SKM-1 (cell line): ENCODE results near the gene STON2.

Experiments used
- DNase-seq: peaks from one replicate; lab custom pipeline; 2025; ENCODE audit not compliant: unreplicated experiment; lab: John Stamatoyannopoulos, UW

STON2 gene

GRCh38 chr14:81423504-81423903, 23.4 kb upstream of the STON2 start:
- DNase-seq, result no peak

- no peak for DNase-seq
These were observed 18.1 kb upstream of the STON2 start for GRCh38 chr14:81418057-81418790.

GRCh38 chr14:81416981-81417380, 16.9 kb upstream of the STON2 start:
- DNase-seq, result no peak

- DNase-seq, result peak; percentile 65
These were observed 16.2 kb upstream of the STON2 start for GRCh38 chr14:81416194-81416952.

GRCh38 chr14:81415781-81416180, 15.7 kb upstream of the STON2 start:
- DNase-seq, result no peak

GRCh38 chr14:81414123-81414522, 14.0 kb upstream of the STON2 start:
- no peak for DNase-seq

GRCh38 chr14:81412779-81413178, 12.7 kb upstream of the STON2 start:
- no peak for DNase-seq

- no peak for DNase-seq
These were observed 8.5 kb upstream of the STON2 start for GRCh38 chr14:81408595-81408994.

GRCh38 chr14:81406863-81407262, 6.7 kb upstream of the STON2 start:
- no peak for DNase-seq

GRCh38 chr14:81402123-81402495, 2.0 kb upstream of the STON2 start:
- no peak for DNase-seq

- DNase-seq, result no peak
These were observed 1.4 kb upstream of the STON2 start for GRCh38 chr14:81401420-81402122.

- no peak for DNase-seq
These were observed 728 bp upstream of the STON2 start for GRCh38 chr14:81400852-81401251.

- no peak for DNase-seq
These were observed 1.8 kb downstream of the STON2 start for GRCh38 chr14:81398196-81398891.

GRCh38 chr14:81396113-81396512, 4.0 kb downstream of the STON2 start:
- no peak for DNase-seq

GRCh38 chr14:81394739-81395138, 5.4 kb downstream of the STON2 start:
- no peak for DNase-seq

- DNase-seq, result no peak
These were observed 7.0 kb downstream of the STON2 start for GRCh38 chr14:81392976-81393643.

- DNase-seq, result no peak
These were observed 8.1 kb downstream of the STON2 start for GRCh38 chr14:81392052-81392451.

- no peak for DNase-seq
These were observed 9.4 kb downstream of the STON2 start for GRCh38 chr14:81390696-81391095.

- DNase-seq, result no peak
These were observed 11.8 kb downstream of the STON2 start for GRCh38 chr14:81388336-81388735.

- DNase-seq, result no peak
These were observed 13.8 kb downstream of the STON2 start for GRCh38 chr14:81386290-81386745.

- no peak for DNase-seq
These were observed 14.2 kb downstream of the STON2 start for GRCh38 chr14:81385886-81386285.
